Stimulated activated CD8-positive, alpha-beta memory T cell treated with anti-CD3 and anti-CD28 coated beads, Interleukin-15, amount 100 ng/mL, for 1 hour (primary cell): ENCODE data around the gene NRBP1.

Experiments
- DNase-seq: peaks from one replicate; pipeline ENCODE4 v3.0.0-alpha.2; 2020; ENCODE audit warnings: low read depth

The NRBP1 gene

GRCh38 chr2:27428213-27428977 lies at the start of gene NRBP1:
Gene NRBP1 (plus strand): TSS chr2:27428631. CDS start chr2:27433274, 4,643 bp downstream.
- DNase-seq = peak; percentile 83

GRCh38 chr2:27378809-27379290 lies 49.6 kb upstream of the NRBP1 start:
- no peak for DNase-seq

GRCh38 chr2:27379383-27379835 lies 49.0 kb upstream of the NRBP1 start:
- DNase-seq = no peak

- DNase-seq = no peak
These were observed 48.4 kb upstream of the NRBP1 start for GRCh38 chr2:27379836-27380625.

GRCh38 chr2:27380626-27381545 lies 47.5 kb upstream of the NRBP1 start, which contains the start of gene ZNF513:
Gene ZNF513 (minus strand): TSS chr2:27380734. CDS start chr2:27380526, 208 bp downstream.
- peak; percentile 71 for DNase-seq

- DNase-seq = no peak
These were observed 46.8 kb upstream of the NRBP1 start for GRCh38 chr2:27381577-27382181.

- no peak for DNase-seq
These were observed 37.4 kb upstream of the NRBP1 start for GRCh38 chr2:27390822-27391679.

- no peak for DNase-seq
These were observed 35.2 kb upstream of the NRBP1 start for GRCh38 chr2:27393225-27393624.

GRCh38 chr2:27398962-27399361 lies 29.5 kb upstream of the NRBP1 start:
- no peak for DNase-seq

- DNase-seq = no peak
These were observed 27.9 kb upstream of the NRBP1 start for GRCh38 chr2:27400348-27401135.

GRCh38 chr2:27407798-27408491 lies 20.5 kb upstream of the NRBP1 start:
- DNase-seq = no peak

- DNase-seq = no peak
These were observed 19.7 kb upstream of the NRBP1 start for GRCh38 chr2:27408601-27409320.

- DNase-seq = peak; percentile 95
These were observed 18.9 kb upstream of the NRBP1 start, which contains the start of gene PPM1G for GRCh38 chr2:27409321-27410073. Gene PPM1G (minus strand): TSS chr2:27409591. CDS start chr2:27409422, 169 bp downstream.

- DNase-seq = no peak
These were observed 15.8 kb upstream of the NRBP1 start for GRCh38 chr2:27412419-27413152.

GRCh38 chr2:27416151-27416550 lies 12.3 kb upstream of the NRBP1 start:
- no peak for DNase-seq

GRCh38 chr2:27420996-27421395 lies 7.4 kb upstream of the NRBP1 start:
- no peak for DNase-seq
